VCaP (cell line): ENCODE measurements around the gene PDSS1.

Experiments
- H3K27ac ChIP-seq: fragments of 450-650 bp; 2 replicates; pipeline ENCODE4 v1.5.1; 2017
- TF ChIP-seq, protein P1 (sequence below): fragments of 450-650 bp; conservative IDR thresholded peaks from 2 replicates; pipeline ENCODE4 v1.5.1; 2017; ENCODE audit warnings: mild to moderate bottlenecking, moderate library complexity

The PDSS1 gene

DNA sequence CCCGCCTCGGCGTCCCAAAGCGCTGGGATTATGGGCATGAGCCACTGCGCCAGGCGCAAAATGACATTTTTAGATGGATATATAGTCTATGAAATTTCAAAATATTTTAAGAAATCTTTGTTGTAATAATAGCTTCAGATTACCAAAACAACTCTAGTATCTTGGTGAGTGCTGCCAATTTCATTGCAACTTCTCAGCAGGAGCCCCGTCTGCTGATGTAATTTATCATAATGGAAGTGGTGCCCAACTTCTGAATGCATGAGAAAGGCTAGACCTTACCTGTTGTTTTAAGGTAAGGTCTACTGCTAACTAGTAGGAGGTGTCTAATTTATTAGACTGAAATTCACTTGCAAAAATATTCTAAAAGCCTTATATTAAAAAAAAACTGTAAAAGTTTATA lies 20.0 kb downstream of the PDSS1 start:
- no peak overlapping the region for H3K27ac ChIP-seq
- TF ChIP-seq, protein P1, sequence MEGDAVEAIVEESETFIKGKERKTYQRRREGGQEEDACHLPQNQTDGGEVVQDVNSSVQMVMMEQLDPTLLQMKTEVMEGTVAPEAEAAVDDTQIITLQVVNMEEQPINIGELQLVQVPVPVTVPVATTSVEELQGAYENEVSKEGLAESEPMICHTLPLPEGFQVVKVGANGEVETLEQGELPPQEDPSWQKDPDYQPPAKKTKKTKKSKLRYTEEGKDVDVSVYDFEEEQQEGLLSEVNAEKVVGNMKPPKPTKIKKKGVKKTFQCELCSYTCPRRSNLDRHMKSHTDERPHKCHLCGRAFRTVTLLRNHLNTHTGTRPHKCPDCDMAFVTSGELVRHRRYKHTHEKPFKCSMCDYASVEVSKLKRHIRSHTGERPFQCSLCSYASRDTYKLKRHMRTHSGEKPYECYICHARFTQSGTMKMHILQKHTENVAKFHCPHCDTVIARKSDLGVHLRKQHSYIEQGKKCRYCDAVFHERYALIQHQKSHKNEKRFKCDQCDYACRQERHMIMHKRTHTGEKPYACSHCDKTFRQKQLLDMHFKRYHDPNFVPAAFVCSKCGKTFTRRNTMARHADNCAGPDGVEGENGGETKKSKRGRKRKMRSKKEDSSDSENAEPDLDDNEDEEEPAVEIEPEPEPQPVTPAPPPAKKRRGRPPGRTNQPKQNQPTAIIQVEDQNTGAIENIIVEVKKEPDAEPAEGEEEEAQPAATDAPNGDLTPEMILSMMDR = no peak

DNA sequence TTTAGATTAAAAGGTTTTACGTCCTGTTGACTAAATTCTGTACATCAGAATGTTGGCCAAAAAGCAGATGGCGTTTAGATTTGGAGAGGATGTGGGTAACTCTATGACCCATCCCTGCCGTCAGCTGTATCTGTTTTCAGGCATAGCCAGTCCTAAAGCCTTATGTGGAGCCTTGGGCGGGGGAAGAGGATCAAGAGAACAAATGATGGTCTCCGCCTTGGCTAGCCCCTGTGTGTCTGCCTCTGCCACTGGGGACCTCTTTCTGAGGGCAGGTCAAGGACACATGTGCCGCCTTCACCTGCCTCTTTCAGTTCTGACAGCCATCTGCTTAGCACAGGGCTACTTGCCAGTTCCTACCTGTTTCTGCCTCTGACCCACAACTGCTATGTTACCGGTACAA lies 24.1 kb downstream of the PDSS1 start:
- H3K27ac ChIP-seq = no peak overlapping the region
- TF ChIP-seq, protein P1 = no peak

DNA sequence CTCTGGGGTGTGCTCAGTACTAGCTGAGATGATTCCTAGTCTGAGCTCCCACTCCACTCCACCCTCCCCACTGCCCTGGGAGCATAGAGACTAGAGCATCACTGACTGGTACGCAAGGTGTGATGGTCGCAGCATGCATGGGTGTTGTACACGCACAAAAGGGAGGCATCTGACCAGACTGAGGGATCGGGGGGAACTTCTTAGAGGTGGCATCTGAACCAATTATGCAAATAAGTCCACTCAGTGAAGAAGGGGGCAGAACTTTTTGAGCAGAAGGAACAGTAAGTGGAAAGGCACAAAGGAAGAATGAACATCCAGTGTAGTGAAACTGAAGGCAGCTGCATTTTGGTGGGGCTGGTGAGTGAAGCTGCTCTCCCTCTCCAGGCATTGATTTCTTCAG lies 25.5 kb downstream of the PDSS1 start:
- TF ChIP-seq, protein P1 = no peak
- no peak overlapping the region for H3K27ac ChIP-seq

DNA sequence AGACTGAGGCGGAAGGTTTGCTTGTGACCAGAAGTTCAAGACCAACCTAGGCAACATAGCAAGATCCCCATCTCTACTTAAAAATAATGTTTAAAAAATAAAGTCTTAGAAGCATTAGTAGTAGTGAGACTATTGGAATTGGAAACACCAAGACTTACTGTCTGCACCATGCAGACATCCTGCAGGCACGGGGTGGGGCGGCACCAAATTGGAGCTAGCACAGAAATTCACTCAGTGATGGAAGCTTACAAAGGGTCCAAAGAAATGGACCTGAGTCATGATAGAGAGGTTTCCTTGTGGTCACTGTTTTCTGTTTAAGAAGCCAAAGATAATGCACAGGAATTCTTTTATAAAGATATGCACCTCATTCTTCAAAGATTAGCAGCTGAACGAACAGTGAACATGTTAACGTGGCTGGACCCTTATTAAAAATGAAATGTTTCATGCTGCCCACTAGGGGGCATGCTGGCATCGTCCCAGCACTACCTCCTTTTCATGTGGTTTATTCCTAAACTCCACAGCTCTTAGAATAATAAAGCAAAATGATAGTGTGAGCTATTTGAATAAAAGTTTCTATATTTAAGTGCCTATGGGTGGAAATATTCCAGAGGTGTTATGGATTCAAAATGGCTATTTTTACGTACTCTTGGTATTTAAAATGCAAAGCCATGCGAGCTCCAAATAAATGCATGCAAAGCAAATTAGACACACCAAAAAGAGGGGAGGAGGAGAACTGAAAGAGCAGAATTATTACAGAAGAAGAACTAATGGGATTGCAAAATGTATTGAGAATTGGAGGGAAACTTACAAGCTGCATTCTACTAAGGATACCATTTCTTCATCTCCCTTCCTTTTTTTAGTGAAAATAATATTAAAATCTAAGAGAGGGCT lies 28.6 kb downstream of the PDSS1 start:
- TF ChIP-seq, protein P1 = peak; percentile 86
- H3K27ac ChIP-seq = no peak overlapping the region

DNA sequence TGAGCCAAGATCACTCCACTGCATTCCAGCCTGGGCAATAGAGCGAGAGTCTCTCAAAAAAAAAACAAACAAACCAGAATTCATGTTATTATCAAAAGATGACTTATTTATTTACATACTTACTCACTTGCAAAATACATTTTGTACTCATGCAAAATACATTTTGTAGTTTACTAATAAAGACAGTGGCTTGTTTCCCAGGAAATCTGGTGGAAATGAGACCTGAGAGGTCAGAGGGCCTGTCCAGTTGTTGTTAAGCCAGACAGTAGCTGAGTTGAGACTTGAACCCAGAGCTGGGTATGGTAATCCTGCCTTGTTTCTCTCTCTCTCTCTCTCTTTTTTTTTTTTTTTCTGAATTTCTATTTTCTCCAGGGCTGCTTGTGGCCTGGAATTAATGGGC lies 29.5 kb downstream of the PDSS1 start:
- H3K27ac ChIP-seq = no peak overlapping the region
- TF ChIP-seq, protein P1 = no peak

DNA sequence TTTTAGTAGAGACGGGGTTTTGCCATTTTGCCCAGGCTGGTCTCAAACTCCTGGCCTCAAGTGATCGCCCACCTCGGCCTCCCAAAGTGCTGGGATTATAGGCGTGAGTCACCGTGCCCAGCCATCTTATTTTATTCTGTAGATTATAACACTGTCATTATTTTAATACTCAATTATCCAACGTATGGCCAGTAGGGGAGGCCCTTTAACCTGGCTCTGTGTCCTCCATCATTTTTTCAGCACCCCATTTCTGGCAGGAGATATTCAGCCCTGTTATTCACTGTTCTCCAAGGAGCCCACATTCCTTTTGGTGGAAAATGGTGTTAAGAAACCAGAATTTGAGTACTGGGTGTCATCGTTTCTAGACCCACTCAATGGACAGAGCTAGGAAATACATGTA lies 31.5 kb downstream of the PDSS1 start:
- H3K27ac ChIP-seq = no peak overlapping the region
- TF ChIP-seq, protein P1 = no peak

DNA sequence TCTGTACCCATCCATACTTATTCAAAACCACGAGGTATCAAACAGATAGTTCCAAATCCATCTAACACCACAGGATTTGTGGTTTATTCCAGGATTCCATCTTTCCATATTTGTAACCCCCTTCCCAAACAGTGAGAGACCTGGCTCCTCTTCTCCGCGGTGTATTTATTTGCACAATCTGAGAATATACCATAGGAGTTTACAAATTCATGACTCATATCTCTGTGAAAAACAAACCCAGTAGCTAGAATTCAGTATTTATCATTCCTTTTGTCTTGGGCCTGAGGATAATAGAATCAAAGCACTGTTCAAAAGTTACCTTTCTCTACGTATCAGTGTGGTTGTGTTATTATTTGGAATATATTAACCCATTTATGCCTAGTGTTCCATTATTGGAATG lies 31.9 kb downstream of the PDSS1 start:
- H3K27ac ChIP-seq = no peak overlapping the region
- TF ChIP-seq, protein P1 = no peak
